KG1 (cell line): ENCODE data around the gene CD70.
"Not testable (repeated sequence)": the region's sequence is repeated elsewhere in the genome, so short reads cannot be mapped to it uniquely, and the experiment has no call there.

Experiments
- DNase-seq: peaks from one replicate; lab custom pipeline; 2025; lab: John Stamatoyannopoulos, UW

Gene CD70, protein sequence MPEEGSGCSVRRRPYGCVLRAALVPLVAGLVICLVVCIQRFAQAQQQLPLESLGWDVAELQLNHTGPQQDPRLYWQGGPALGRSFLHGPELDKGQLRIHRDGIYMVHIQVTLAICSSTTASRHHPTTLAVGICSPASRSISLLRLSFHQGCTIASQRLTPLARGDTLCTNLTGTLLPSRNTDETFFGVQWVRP

DNA sequence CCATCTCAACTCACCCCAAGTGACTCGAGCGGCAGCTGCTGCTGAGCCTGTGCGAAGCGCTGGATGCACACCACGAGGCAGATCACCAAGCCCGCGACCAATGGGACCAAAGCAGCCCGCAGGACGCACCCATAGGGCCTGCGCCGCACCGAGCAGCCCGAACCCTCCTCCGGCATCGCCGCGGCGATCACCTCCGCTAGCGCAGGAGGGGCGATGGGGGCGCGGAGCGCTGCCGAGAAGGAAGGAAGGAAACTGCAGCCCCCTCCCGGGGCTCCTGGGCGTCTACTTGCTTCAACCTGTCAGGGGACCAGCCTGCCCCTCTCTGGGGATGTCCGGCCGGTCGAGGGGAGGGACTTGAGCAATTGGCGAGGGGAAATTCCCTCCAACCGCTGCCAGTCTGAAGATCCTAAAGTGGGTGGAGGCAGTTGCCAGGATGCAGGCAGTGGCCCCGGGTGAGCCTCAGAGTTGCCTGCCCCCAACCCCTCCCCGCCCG, at the start of gene CD70:
Gene CD70 (minus strand): TSS at position 324 of the 493 bp plus-strand sequence. CDS start 148 bp downstream, at position 176.
- DNase-seq = no peak

DNA sequence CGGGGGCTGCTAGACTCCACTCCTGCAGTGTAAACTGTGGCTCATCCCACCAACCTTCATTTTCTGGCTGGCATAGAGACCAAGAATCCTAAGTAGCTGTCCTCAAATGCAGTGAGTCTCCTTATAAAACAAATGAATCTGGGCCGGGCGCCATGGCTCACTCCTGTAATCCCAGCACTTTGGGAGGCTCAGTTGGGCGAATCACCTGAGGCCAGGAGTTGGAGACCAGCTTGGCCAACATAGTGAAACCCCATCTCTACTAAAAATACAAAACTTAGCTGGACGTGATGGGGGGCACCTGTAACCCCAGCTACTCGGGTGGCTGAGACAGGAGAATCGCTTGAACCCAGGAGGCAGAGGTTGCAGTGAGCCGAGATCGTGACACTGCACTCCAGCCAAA, 49.4 kb upstream of the CD70 start:
- not testable (repeated sequence) for DNase-seq

- DNase-seq = no peak
Observed at GRCh38 chr19:6639439-6639838, 48.5 kb upstream of the CD70 start.

DNA sequence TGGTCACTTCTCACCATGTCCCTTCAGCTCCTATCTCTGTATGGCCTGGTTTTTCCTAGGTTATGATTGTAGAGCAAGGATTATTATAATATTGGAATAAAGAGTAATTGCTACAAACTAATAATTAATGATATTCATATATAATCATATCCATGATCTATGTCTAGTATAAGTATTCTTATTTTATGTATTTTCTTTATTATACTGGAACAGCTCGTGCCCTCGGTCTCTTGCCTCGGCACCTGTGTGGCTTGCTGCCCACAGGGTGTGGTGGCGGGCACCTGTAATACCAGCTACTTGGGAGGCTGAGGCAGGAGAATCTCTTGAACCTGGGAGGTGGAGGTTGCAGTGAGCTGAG, 42.5 kb upstream of the CD70 start:
- not testable (repeated sequence) for DNase-seq

- peak; percentile 19 for DNase-seq
Observed at GRCh38 chr19:6632747-6633455, 42.0 kb upstream of the CD70 start.

GRCh38 chr19:6632002-6632621, 41.2 kb upstream of the CD70 start:
- peak; percentile 81 for DNase-seq

DNA sequence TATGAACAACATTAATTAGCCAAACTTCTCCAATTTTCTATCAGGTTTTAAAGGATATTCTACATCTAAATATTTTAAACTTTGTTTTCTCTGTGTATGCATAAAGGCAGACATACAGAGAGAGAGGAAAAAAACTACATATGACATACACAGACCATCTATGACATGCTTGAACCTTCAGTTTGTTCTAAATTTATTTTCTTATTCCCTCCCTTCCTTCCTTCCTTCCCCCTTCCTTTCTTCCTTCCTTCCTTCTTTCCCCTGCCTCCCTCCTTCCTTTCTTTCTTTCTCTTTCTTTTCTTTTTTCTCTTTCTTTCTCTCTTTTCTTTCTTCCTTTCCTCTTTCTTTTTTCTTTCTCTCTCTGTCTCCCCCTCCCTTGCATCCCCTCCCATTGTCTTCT, 35.8 kb upstream of the CD70 start:
- no peak for DNase-seq

DNA sequence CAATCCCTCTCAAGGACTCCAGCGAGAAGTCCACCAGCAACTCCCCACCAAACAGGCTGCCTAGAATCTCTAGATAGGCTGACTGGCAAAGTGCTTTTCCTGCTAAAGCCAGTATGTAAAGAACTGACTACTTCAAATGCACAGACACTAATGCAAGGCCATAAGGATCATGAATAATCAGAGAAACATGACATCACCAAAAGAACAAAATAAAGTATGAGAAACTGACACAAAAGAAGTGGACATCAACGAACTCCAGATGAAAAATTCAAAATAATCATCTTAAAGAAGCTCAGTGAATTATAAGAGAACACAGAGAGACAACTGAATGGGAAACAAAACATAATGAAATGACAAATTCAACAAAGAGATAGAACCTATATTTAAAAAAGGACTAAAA, 26.4 kb upstream of the CD70 start:
- DNase-seq = no peak

DNA sequence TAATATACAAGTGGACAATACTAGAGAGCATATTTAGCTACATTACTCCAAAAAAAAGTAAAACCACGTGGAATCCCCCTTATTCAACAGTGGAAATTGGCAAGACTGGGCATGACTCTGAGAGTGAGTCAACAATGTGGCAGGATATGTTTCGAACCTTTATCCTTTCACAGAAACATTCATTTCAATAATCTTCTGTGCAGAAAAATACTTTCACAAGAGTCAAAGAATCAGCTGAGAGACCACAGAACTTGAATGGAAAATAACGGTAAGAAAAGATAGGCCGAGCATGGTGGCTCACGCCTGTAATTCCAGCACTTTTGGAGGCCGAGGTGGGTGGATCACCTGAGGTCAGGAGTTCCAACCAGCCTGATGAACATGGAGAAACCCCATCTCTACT, 25.1 kb upstream of the CD70 start:
- no peak for DNase-seq

GRCh38 chr19:6613711-6614110, 22.8 kb upstream of the CD70 start:
- DNase-seq = no peak

DNA sequence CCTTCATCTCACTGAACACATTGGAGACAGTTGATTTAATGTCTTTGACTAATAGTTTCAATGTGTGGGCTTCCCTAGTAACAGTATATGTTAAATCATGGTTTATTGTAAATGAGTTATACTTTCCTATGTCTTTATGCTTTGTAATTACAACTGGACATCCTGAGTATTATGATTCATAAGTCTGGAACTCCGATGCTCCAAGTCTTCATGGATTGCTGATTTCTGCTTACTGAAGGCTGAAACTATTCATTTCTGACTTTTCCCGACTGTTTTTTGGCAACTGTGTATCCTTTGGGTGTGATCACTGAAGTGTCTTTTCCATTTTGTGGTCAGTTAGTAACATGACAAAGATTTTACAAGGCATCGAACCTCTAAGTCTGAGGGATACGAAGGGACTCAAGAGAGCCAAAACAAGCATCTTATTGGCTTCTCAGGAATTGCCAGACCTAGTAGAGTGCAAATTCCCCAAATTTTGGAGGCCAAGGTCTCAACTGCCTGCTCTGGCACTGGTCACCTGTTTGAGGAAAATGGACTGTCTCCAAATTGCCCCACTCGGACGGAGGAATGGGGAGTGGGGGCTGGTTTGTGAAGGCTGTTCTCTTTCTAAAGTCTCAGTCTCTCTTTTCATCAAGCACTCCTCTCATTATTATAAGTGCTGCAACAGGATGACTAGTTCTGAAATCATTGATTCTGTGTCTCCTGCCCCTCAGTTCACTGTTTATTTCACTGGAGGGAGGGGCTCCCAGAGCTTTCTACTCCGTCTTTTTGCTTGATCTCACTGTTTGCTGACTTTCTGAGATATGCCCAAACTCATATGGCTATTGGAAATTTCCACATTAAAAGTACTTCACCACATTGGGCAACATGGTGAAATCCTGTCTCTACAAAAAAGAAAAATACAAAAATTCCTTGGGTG, 20.2 kb upstream of the CD70 start:
- no peak for DNase-seq

GRCh38 chr19:6608940-6609339, 18.0 kb upstream of the CD70 start:
- no peak for DNase-seq

DNA sequence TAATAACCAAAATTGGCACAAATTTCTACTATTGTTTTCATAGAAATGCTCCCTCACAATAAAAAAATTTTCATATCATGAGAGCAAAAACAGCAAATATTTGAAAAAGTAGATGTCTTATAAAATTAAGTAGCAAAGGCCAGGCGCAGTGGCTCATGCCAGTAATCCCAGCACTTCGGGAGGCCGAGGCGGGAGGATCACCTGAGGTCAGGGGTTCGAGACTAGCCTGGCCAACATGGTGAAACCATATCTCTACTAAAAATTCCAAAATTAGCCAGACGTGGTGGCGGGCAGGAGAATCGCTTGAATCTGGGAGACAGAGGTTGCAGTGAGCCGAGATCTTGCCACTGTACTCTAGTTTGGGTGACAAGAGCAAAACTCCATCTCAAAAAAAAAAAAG, 17.2 kb upstream of the CD70 start:
- not testable (repeated sequence) for DNase-seq

DNA sequence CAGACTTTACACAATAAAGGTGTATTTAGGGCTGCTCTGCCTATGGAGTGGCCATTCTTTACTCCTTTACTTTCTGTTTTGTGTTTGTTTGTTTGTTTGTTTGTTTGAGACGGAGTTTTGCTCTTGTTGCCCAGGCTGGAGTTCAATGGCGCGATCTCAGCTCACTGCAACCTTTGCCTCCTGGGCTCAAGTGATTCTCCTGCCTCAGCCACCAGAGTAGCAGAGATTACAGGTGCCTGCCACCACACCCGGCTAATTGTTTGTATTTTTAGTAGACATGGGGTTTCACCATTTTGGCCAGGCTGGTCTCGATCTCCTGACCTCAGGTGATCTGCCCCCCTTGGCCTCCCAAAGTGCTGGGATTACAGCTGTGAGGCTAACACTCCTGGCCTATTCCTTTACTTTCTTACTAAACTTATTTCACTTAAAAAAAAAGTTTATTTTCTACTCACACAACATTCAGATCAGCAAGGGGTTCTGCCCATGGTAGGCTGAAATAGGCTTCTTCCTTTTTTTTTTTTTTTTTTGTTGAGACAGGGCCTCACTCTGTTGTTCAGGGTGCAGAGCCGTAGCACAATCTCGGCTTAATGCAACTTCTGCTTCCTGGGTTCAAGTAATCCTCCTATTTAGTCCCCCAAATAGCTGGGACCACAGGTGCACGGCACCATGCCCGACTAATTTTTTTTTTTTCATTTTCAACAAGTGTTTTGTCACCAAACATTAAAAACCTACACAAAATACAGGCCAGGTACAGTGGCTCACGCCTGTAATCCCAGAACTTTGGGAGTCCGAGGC, 15.5 kb upstream of the CD70 start:
- not testable (repeated sequence) for DNase-seq

GRCh38 chr19:6604906-6605305, 14.0 kb upstream of the CD70 start:
- DNase-seq = no peak

GRCh38 chr19:6602729-6603114, 11.8 kb upstream of the CD70 start:
- DNase-seq = no peak

DNA sequence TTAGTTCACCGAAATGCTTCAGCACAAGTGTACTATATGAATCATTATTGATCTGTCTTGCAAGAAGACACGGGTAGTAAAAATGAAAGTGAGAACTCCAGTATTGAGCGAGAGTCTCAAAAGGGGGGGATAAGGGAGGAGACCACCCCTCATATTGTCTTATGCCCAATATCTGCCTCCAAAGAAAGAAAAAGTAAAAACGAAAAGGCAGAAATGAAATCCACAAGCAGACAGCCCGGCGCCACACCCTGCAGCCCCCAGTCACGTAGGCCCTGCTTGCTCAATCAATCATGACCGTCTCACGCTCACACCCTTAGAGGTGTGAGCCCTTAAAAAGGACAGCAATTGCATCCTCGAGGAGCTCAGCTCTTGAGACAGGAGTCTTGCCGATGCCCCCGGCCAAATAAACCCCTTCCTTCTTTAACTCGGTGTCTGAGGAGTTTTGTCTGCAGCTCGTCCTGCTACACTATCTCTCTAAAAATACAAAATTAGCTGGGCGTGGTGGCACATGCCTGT, 10.6 kb upstream of the CD70 start:
- DNase-seq = not testable (repeated sequence)

DNA sequence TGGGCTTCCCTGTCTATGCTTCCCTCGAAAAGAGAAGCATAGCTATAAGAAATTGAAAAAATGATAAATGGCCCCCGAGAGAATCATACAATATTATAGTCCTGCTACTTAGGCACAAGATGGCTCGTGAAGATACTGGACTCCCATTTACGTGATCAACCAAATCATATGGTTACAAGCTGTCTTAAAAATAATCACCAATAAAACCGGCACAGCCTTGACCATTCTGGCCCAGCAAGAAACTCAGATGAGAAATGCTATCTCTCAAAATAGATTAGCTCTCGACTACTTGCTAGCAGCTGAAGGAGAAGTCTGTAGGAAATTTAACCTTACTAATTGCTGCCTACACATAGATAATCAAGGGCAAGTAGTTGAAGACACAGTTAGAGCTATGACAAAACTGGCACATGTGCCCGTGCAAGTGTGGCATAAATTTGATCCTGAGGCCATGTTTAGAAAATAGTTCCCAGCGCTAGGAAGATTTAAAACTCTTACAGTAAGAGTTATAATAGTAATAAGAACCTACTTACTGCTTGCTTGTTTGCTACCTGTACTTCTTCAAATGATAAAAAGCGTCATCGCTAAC, 10.1 kb upstream of the CD70 start:
- DNase-seq = not testable (repeated sequence)

DNA sequence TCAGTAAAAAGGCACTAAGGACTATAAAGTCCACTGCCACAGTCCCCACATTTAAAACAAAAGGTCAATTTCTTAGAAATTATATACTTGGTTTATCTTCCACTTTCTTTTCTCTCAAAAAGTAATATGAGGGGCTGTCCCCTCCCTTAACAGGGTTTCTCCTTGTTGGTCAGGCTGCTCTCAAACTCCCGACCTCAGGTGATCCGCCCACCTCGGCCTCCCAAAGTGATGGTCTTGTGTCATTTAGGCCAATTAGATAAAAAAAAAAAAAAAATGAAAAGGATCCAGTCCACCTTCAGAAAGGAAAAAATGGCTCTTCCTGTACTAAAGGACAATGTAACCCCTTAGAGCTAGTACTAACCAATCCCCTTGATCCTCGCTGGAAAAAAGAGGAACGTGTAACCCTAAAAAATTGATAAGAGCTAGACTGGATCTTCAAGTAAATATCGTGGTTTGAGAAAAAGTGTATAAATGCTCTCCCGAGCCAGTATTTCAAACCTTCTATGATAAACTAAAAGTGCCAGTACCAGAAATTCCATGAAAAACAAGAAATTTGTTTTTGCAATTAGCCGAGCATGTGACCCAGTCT, 9.0 kb upstream of the CD70 start:
- no peak for DNase-seq

DNA sequence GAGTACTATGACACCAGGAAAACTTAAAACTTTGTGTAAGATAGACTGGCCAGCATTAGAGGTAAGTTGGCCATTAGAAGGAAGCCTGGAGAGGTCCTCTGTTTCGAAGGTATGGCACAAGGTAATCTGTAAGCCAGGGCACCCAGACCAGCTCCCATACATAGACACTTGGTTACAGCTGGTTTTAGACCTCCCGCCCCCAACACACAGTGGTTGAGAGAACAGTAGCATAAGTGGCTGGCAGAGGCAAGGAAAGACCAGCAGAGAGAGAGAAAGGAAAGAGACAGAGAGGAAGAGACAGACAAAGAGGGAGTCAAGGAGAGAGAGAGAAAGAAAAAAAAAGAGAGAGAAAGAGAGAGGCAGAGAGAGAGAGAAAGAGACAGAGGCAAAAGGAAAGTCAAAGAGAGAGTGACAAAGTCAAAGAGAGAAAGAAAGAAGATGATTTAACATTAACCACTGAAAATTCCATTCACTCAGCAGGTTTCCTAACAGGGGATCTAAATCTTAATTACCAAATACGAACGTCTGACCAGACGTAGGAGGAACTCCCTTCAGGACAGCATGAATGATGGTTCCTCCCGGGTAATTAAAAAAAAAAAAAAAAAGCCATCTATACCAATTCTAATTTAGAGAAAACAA, 7.4 kb upstream of the CD70 start:
- not testable (repeated sequence) for DNase-seq
